Endothelial cell (in vitro differentiated cells): Measurements from ENCODE around the gene MBD3. TPM values are rescaled to one million over a fixed set of nuclear protein-coding genes. Genes with fewer than 3 reads are reported as not detected.

Experiments
- DNase-seq: peaks from one replicate; pipeline ENCODE4 v3.0.0; 2021; ENCODE audit warnings: low spot score
- H3K27ac Mint-ChIP-seq: one replicate; pipeline ENCODE4 v1.8.0; 2021; ENCODE audit warnings: mixed read lengths, inconsistent platforms; ENCODE audit not compliant: unreplicated experiment
- H3K27me3 Mint-ChIP-seq: one replicate; pipeline ENCODE4 v1.8.0; 2021; ENCODE audit warnings: mild to moderate bottlenecking, moderate library complexity, mixed read lengths, inconsistent platforms; ENCODE audit not compliant: unreplicated experiment
- H3K36me3 Mint-ChIP-seq: one replicate; pipeline ENCODE4 v1.8.0; 2021; ENCODE audit warnings: mild to moderate bottlenecking, low read depth, mixed read lengths, inconsistent platforms; ENCODE audit not compliant: unreplicated experiment
- H3K4me1 Mint-ChIP-seq: one replicate; pipeline ENCODE4 v1.8.0; 2021; ENCODE audit warnings: mild to moderate bottlenecking, mixed read lengths, inconsistent platforms; ENCODE audit not compliant: unreplicated experiment
- H3K4me3 Mint-ChIP-seq: one replicate; pipeline ENCODE4 v1.8.0; 2021; ENCODE audit warnings: mild to moderate bottlenecking, mixed read lengths, inconsistent platforms; ENCODE audit not compliant: unreplicated experiment
- H3K9me3 Mint-ChIP-seq: one replicate; pipeline ENCODE4 v1.8.0; 2021; ENCODE audit warnings: mixed read lengths, inconsistent platforms; ENCODE audit not compliant: unreplicated experiment
- CTCF ChIP-seq: fragments of 200-600 bp; sonication (generic); IDR thresholded peaks from one replicate; pipeline ENCODE4 v1.5.0; 2021; ENCODE audit warnings: antibody characterized with exemption; ENCODE audit not compliant: unreplicated experiment
- total RNA-seq: library from RNA; stranded (reverse); fragmentation: NEBNext Ultra II Directional; extraction: Animal tissue kit (Norgen Biotek cat#: 25700); gene quantifications from one replicate; pipeline ENCODE4 v1.2.1, GENCODE V29; 2021; ENCODE audit not compliant: unreplicated experiment

The MBD3 gene
- total RNA-seq, 1 donor from 2014 or later, result 81.4 TPM

GRCh38 chr19:1633269-1633826 is 40.7 kb upstream of the MBD3 start:
- Mint-ChIP-seq H3K9me3 (no peaks in the 10 kb centered on the region), H3K27ac (no peak overlapping the region), H3K27me3 (peaks cover 2% of the 10 kb centered on the region), H3K4me1 (no peaks in the 10 kb centered on the region), H3K36me3 (peaks cover 20% of the 10 kb centered on the region), H3K4me3 (no peak overlapping the region)
- no peak for TF ChIP-seq CTCF
- no peak for DNase-seq

GRCh38 chr19:1632462-1633268 is 40.0 kb upstream of the MBD3 start:
- TF ChIP-seq CTCF, result no peak
- H3K36me3 Mint-ChIP-seq, result peaks cover 18% of the 10 kb centered on the region
- no peak overlapping the region for H3K27ac Mint-ChIP-seq
- H3K27me3 Mint-ChIP-seq, result peaks cover 2% of the 10 kb centered on the region
- H3K4me3 Mint-ChIP-seq, result peak overlapping the region; percentile 59
- no peaks in the 10 kb centered on the region for H3K9me3 Mint-ChIP-seq
- H3K4me1 Mint-ChIP-seq, result no peaks in the 10 kb centered on the region
- no peak for DNase-seq

GRCh38 chr19:1631557-1632100 is 39.0 kb upstream of the MBD3 start:
- no peak for TF ChIP-seq CTCF
- Mint-ChIP-seq H3K27me3 (peaks cover 2% of the 10 kb centered on the region), H3K36me3 (peaks cover 18% of the 10 kb centered on the region), H3K4me3 (no peak overlapping the region), H3K27ac (no peak overlapping the region), H3K9me3 (no peaks in the 10 kb centered on the region), H3K4me1 (no peaks in the 10 kb centered on the region)
- no peak for DNase-seq

- no peak for DNase-seq
- H3K27ac Mint-ChIP-seq, result no peak overlapping the region
- H3K9me3 Mint-ChIP-seq, result no peaks in the 10 kb centered on the region
- H3K27me3 Mint-ChIP-seq, result peaks cover 2% of the 10 kb centered on the region
- H3K36me3 Mint-ChIP-seq, result peaks cover 17% of the 10 kb centered on the region
- H3K4me1 Mint-ChIP-seq, result no peaks in the 10 kb centered on the region
- H3K4me3 Mint-ChIP-seq, result no peak overlapping the region
- no peak for TF ChIP-seq CTCF
Measured at GRCh38 chr19:1630811-1631210, 38.1 kb upstream of the MBD3 start.

GRCh38 chr19:1630012-1630411 is 37.3 kb upstream of the MBD3 start:
- Mint-ChIP-seq H3K9me3 (no peaks in the 10 kb centered on the region), H3K27ac (no peak overlapping the region), H3K4me3 (no peak overlapping the region), H3K4me1 (no peaks in the 10 kb centered on the region), H3K27me3 (peaks cover 2% of the 10 kb centered on the region), H3K36me3 (peaks cover 9% of the 10 kb centered on the region)
- TF ChIP-seq CTCF, result no peak
- no peak for DNase-seq
